Measurements from ENCODE around the gene OCRL.
"Not testable (repeated sequence)": the region's sequence is repeated elsewhere in the genome, so short reads cannot be mapped to it uniquely, and the experiment has no call there.

The OCRL gene

GRCh38 chrX:129534816-129535578 is 5.1 kb upstream of the OCRL start:
- DNase-seq (ENCODE audit: low read depth, low spot score): no peak

GRCh38 chrX:129540722-129541184 is 694 bp downstream of the OCRL start:
- DNase-seq (ENCODE audit: low read depth, low spot score): no peak

GRCh38 chrX:129544780-129545179 is 4.7 kb downstream of the OCRL start:
- no peak for DNase-seq (ENCODE audit: low read depth, low spot score)

- no peak for DNase-seq (ENCODE audit: low read depth, low spot score)
These were observed 5.3 kb downstream of the OCRL start for GRCh38 chrX:129545408-129545807.

GRCh38 chrX:129549124-129549523 is 9.1 kb downstream of the OCRL start:
- no peak for DNase-seq (ENCODE audit: low read depth, low spot score)

- no peak for DNase-seq (ENCODE audit: low read depth, low spot score)
These were observed 13.7 kb downstream of the OCRL start for GRCh38 chrX:129553619-129554288.

- DNase-seq (ENCODE audit: low read depth, low spot score): not testable (repeated sequence)
These were observed 14.8 kb downstream of the OCRL start for GRCh38 chrX:129554816-129555215.

- no peak for DNase-seq (ENCODE audit: low read depth, low spot score)
These were observed 16.8 kb downstream of the OCRL start for GRCh38 chrX:129556806-129557315.

- no peak for DNase-seq (ENCODE audit: low read depth, low spot score)
These were observed 17.9 kb downstream of the OCRL start for GRCh38 chrX:129557844-129558480.

GRCh38 chrX:129559783-129560182 is 19.7 kb downstream of the OCRL start:
- no peak for DNase-seq (ENCODE audit: low read depth, low spot score)

- no peak for DNase-seq (ENCODE audit: low read depth, low spot score)
These were observed 21.4 kb downstream of the OCRL start for GRCh38 chrX:129561453-129561852.

- not testable (repeated sequence) for DNase-seq (ENCODE audit: low read depth, low spot score)
These were observed 24.3 kb downstream of the OCRL start for GRCh38 chrX:129564345-129564744.

GRCh38 chrX:129565046-129565650 is 25.1 kb downstream of the OCRL start:
- no peak for DNase-seq (ENCODE audit: low read depth, low spot score)

GRCh38 chrX:129566073-129566472 is 26.0 kb downstream of the OCRL start:
- DNase-seq (ENCODE audit: low read depth, low spot score): no peak

- no peak for DNase-seq (ENCODE audit: low read depth, low spot score)
These were observed 28.3 kb downstream of the OCRL start for GRCh38 chrX:129568349-129568748.

GRCh38 chrX:129572422-129572821 is 32.4 kb downstream of the OCRL start:
- DNase-seq (ENCODE audit: low read depth, low spot score): no peak

GRCh38 chrX:129573652-129574051 is 33.6 kb downstream of the OCRL start:
- DNase-seq (ENCODE audit: low read depth, low spot score): not testable (repeated sequence)

- DNase-seq (ENCODE audit: low read depth, low spot score): no peak
These were observed 34.2 kb downstream of the OCRL start for GRCh38 chrX:129574214-129574613.

GRCh38 chrX:129576539-129576938 is 36.5 kb downstream of the OCRL start:
- DNase-seq (ENCODE audit: low read depth, low spot score): no peak

GRCh38 chrX:129577473-129577872 is 37.4 kb downstream of the OCRL start:
- DNase-seq (ENCODE audit: low read depth, low spot score): peak; percentile 15

- no peak for DNase-seq (ENCODE audit: low read depth, low spot score)
These were observed 37.8 kb downstream of the OCRL start for GRCh38 chrX:129577877-129578276.

GRCh38 chrX:129581904-129582303 is 41.8 kb downstream of the OCRL start:
- no peak for DNase-seq (ENCODE audit: low read depth, low spot score)

All from brain pericyte (primary cell).